ENCODE data around the gene PPP4R3B.

GRCh38 chr2:55592130-55592529 is 25.3 kb downstream of the PPP4R3B start:
- no peak for TF ChIP-seq CTCF (IDR thresholded peaks at IDR 0.05; ENCODE audit: insufficient read depth, low read depth, low read length)
- TF ChIP-seq EZH2 (IDR thresholded peaks at IDR 0.05; ENCODE audit: insufficient read depth, low read length), result no peak

Data from astrocyte (in vitro differentiated cells and primary cell).